CD4-positive, alpha-beta memory T cell (primary cell): Measurements from ENCODE around the gene ICAM1. TPM values are rescaled to one million over a fixed set of nuclear protein-coding genes. Genes with fewer than 3 reads are reported as not detected.
"Not testable (repeated sequence)": the region's sequence is repeated elsewhere in the genome, so short reads cannot be mapped to it uniquely, and the experiment has no call there.

Experiments
- CTCF ChIA-PET: fragments of 350-600 bp; sonication (Branson Sonifier 250); formaldehyde crosslinking; loops from one replicate; lab custom pipeline; 2021; ENCODE audit warnings: inconsistent platforms; ENCODE audit not compliant: partially characterized antibody; lab: Charles Lee
- POLR2A ChIA-PET: fragments of 350-600 bp; sonication (Branson Sonifier 250); formaldehyde crosslinking; loops from one replicate; lab custom pipeline; 2021; ENCODE audit not compliant: partially characterized antibody; lab: Charles Lee
- DNase-seq, 5 donors: peaks; one replicate each; pipeline versions ENCODE4 v3.0.0 to v3.0.0-alpha.2; 2020 to 2022; ENCODE audit warnings: mixed read lengths in 1 of 5
- H3K27ac ChIP-seq: one replicate; pipeline ENCODE4 v1.7.0; 2013; ENCODE audit warnings: low read depth, low read length
- H3K27me3 ChIP-seq: 2 replicates; pipeline ENCODE4 v1.7.0; 2013; ENCODE audit warnings: mild to moderate bottlenecking, low read length, moderate library complexity; ENCODE audit not compliant: insufficient read depth
- H3K36me3 ChIP-seq: 2 replicates; pipeline ENCODE4 v1.7.0; 2013; ENCODE audit warnings: mild to moderate bottlenecking, low read length, moderate library complexity; ENCODE audit not compliant: insufficient read depth
- H3K4me1 ChIP-seq: 2 replicates; pipeline ENCODE4 v1.7.0; 2013; ENCODE audit warnings: mild to moderate bottlenecking, low read length, moderate library complexity; ENCODE audit not compliant: insufficient read depth
- H3K4me3 ChIP-seq, 2 donors: one replicate each; pipeline ENCODE4 v1.7.0; 2013; ENCODE audit warnings: low read length in 2 of 2, mild to moderate bottlenecking in 1 of 2
- H3K9me3 ChIP-seq, 2 donors: one replicate each; pipeline ENCODE4 v1.7.0; 2013; ENCODE audit warnings: low read length in 2 of 2, control low read depth in 1 of 2; ENCODE audit not compliant: control insufficient read depth in 1 of 2
- H3K27ac Mint-ChIP-seq, 7 donors: one replicate each; pipeline ENCODE4 v1.8.0; 2020 to 2021; ENCODE audit warnings: mixed read lengths in 7 of 7, mild to moderate bottlenecking in 6 of 7, inconsistent platforms in 3 of 7, moderate library complexity in 3 of 7
- H3K27me3 Mint-ChIP-seq, 2 donors: one replicate each; pipeline ENCODE4 v1.8.0; 2020 to 2021; ENCODE audit warnings: mixed read lengths in 2 of 2
- H3K36me3 Mint-ChIP-seq, 2 donors: one replicate each; pipeline ENCODE4 v1.8.0; 2020 to 2021; ENCODE audit warnings: mixed read lengths in 2 of 2, inconsistent platforms in 1 of 2, mild to moderate bottlenecking in 1 of 2
- H3K4me1 Mint-ChIP-seq, 4 donors: one replicate each; pipeline ENCODE4 v1.8.0; 2020 to 2021; ENCODE audit warnings: mixed read lengths in 4 of 4, mild to moderate bottlenecking in 1 of 4
- H3K4me3 Mint-ChIP-seq, 8 donors: one replicate each; pipeline ENCODE4 v1.8.0; 2020 to 2021; ENCODE audit warnings: mixed read lengths in 8 of 8, mild to moderate bottlenecking in 7 of 8, moderate library complexity in 6 of 8, inconsistent platforms in 3 of 8
- H3K9me3 Mint-ChIP-seq, 8 donors: one replicate each; pipeline ENCODE4 v1.8.0; 2020 to 2021; ENCODE audit warnings: mixed read lengths in 8 of 8, mild to moderate bottlenecking in 5 of 8, inconsistent platforms in 3 of 8, moderate library complexity in 1 of 8
- intact Hi-C: fragments of 100-400 bp; cut with micrococcal nuclease; formaldehyde crosslinking; loops from one replicate; pipeline ENCODE4 v1.15.1; 2023
- polyA plus RNA-seq, 2 donors: library from polyadenylated mRNA; unstranded; fragments of 300-500 nt; fragmentation: Illumina TruSeq; gene quantifications; one replicate each; pipeline ENCODE4 v1.2.3, GENCODE V29; 2021
- total RNA-seq, 2 experiments: library from RNA; stranded (reverse); gene quantifications; one replicate each; pipeline ENCODE4 v1.2.3, GENCODE V29; 2021

Gene ICAM1
- total and polyA plus RNA-seq, 4 experiments from 2014 or later = 2.5 to 8.2 (median 7.8) TPM

GRCh38 chr19:10271543-10272086 lies 695 bp downstream of the ICAM1 start:
- Histone ChIP-seq H3K9me3 (no peaks in the 10 kb centered on the region), H3K27me3 (no peaks in the 10 kb centered on the region), H3K27ac (peak overlapping the region; percentile 88), H3K36me3 (no peaks in the 10 kb centered on the region), H3K4me1 (peaks cover 34% of the 10 kb centered on the region), H3K4me3 (peak overlapping the region; percentile 23 to 82)
- CTCF ChIA-PET = interaction anchor here (0.7 to 9.8 kb wide), 20 partner anchors 9 to 208 kb away, joined by 3 to 235 read pairs (median 6); partner anchors contain the start of genes CDC37, ICAM5 and TYK2
- POLR2A ChIA-PET = interaction anchor here (0.7 to 4.7 kb wide), 25 partner anchors 8 to 167 kb away, joined by 3 to 111 read pairs (median 6); partner anchors contain the start of genes CDC37, FDX2, ICAM4 and ICAM5
- peak overlapping the region; percentile 91 to 96 (median 95) for H3K27ac Mint-ChIP-seq
- H3K4me3 Mint-ChIP-seq = peak overlapping the region; percentile 81 to 91 (median 86)
- DNase-seq = peak in 3 of 5 donors; percentile 35 to 77 (median 37)
- no peaks in the 10 kb centered on the region for H3K27me3 Mint-ChIP-seq
- H3K9me3 Mint-ChIP-seq = no peaks in the 10 kb centered on the region
- peaks cover 0 to 16% of the 10 kb centered on the region in 2 donors for H3K36me3 Mint-ChIP-seq
- H3K4me1 Mint-ChIP-seq = peaks cover 9 to 42% (median 24%) of the 10 kb centered on the region in 4 donors
- intact Hi-C loops = loop anchor here (1.0 to 2.0 kb wide), 3 partner anchors 17 to 109 kb away; partner anchors contain the start of genes ICAM5, RAVER1 and TYK2

GRCh38 chr19:10274589-10274988 lies 3.7 kb downstream of the ICAM1 start:
- ChIA-PET POLR2A (interaction anchor here (0.7 to 1.1 kb wide), 2 partner anchors 118 to 129 kb away, joined by 3 read pairs; partner anchors contain the start of gene CDC37), CTCF (interaction anchor here (1.3 kb wide), 1 partner anchor 106 kb away, joined by 4 read pairs; the partner anchor contains the start of gene TYK2)
- no peaks in the 10 kb centered on the region for H3K36me3 ChIP-seq
- no peak overlapping the region for H3K27ac ChIP-seq
- intact Hi-C loops = no loop called here
- no peaks in the 10 kb centered on the region for H3K27me3 ChIP-seq
- Mint-ChIP-seq H3K9me3 (no peaks in the 10 kb centered on the region), H3K27ac (peak overlapping the region in 2 of 7 donors; percentile 24 to 90), H3K4me1 (peaks cover 10 to 40% (median 25%) of the 10 kb centered on the region in 4 donors), H3K27me3 (no peaks in the 10 kb centered on the region), H3K36me3 (peaks cover 4 to 33% of the 10 kb centered on the region in 2 donors), H3K4me3 (peak overlapping the region in 1 of 8 donors; percentile 31)
- no peak overlapping the region for H3K4me3 ChIP-seq
- DNase-seq = no peak
- no peaks in the 10 kb centered on the region for H3K9me3 ChIP-seq
- H3K4me1 ChIP-seq = peaks cover 33% of the 10 kb centered on the region

GRCh38 chr19:10277795-10278589 lies 7.1 kb downstream of the ICAM1 start:
- Mint-ChIP-seq H3K9me3 (no peaks in the 10 kb centered on the region), H3K4me1 (peaks cover 6 to 14% (median 8%) of the 10 kb centered on the region in 4 donors), H3K27me3 (no peaks in the 10 kb centered on the region), H3K27ac (peak overlapping the region in 2 of 7 donors; percentile 35 to 77), H3K36me3 (peaks cover 9 to 35% of the 10 kb centered on the region in 2 donors), H3K4me3 (no peak overlapping the region)
- Histone ChIP-seq H3K9me3 (no peaks in the 10 kb centered on the region), H3K4me1 (no peaks in the 10 kb centered on the region), H3K27me3 (no peaks in the 10 kb centered on the region), H3K36me3 (peaks cover under 1% of the 10 kb centered on the region), H3K27ac (no peak overlapping the region), H3K4me3 (no peak overlapping the region)
- ChIA-PET POLR2A (interaction anchor here (1.9 to 2.2 kb wide), 2 partner anchors 8 to 12 kb away, joined by 8 to 9 read pairs; partner anchors contain the start of gene ICAM5), CTCF (interaction anchor here (0.8 to 1.6 kb wide), 4 partner anchors 8 to 111 kb away, joined by 3 to 6 read pairs (median 4); no protein-coding TSS in a partner anchor)
- no peak for DNase-seq
- intact Hi-C loops = no loop called here

GRCh38 chr19:10278935-10279334 lies 8.0 kb downstream of the ICAM1 start:
- intact Hi-C loops = no loop called here
- peaks cover 5 to 11% (median 8%) of the 10 kb centered on the region in 4 donors for H3K4me1 Mint-ChIP-seq
- no peak overlapping the region for H3K27ac ChIP-seq
- ChIA-PET CTCF (interaction anchor here (0.8 to 2.0 kb wide), 4 partner anchors 9 to 113 kb away, joined by 3 to 6 read pairs (median 5); no protein-coding TSS in a partner anchor), POLR2A (interaction anchor here (1.5 to 2.2 kb wide), 3 partner anchors 8 to 11 kb away, joined by 7 to 9 read pairs (median 8); partner anchors contain the start of genes ICAM1 and ICAM5)
- peak overlapping the region in 2 of 7 donors; percentile 81 to 89 for H3K27ac Mint-ChIP-seq
- no peaks in the 10 kb centered on the region for H3K27me3 Mint-ChIP-seq
- no peak for DNase-seq
- no peaks in the 10 kb centered on the region for H3K9me3 Mint-ChIP-seq
- no peaks in the 10 kb centered on the region for H3K9me3 ChIP-seq
- H3K36me3 Mint-ChIP-seq = peaks cover 9 to 40% of the 10 kb centered on the region in 2 donors
- peaks cover 3% of the 10 kb centered on the region for H3K36me3 ChIP-seq
- H3K4me1 ChIP-seq = no peaks in the 10 kb centered on the region
- no peak overlapping the region for H3K4me3 ChIP-seq
- no peaks in the 10 kb centered on the region for H3K27me3 ChIP-seq
- no peak overlapping the region for H3K4me3 Mint-ChIP-seq

GRCh38 chr19:10279737-10280442 lies 9.0 kb downstream of the ICAM1 start:
- no peak for DNase-seq

GRCh38 chr19:10282043-10282442 lies 11.1 kb downstream of the ICAM1 start:
- CTCF ChIA-PET = interaction anchor here (0.7 kb wide), 1 partner anchor 221 kb away, joined by 6 read pairs; the partner anchor contains the start of gene KEAP1
- H3K27ac Mint-ChIP-seq, H3K4me3 ChIP-seq, H3K27me3 ChIP-seq, H3K27ac ChIP-seq, H3K9me3 Mint-ChIP-seq, intact Hi-C loops, H3K9me3 ChIP-seq, DNase-seq, H3K27me3 Mint-ChIP-seq, H3K4me3 Mint-ChIP-seq: not testable (repeated sequence)
- POLR2A ChIA-PET = interaction anchor here (1.4 kb wide), 1 partner anchor 98 kb away, joined by 4 read pairs; the partner anchor contains the start of gene TYK2
- Histone ChIP-seq H3K4me1 (peaks cover 16% of the 10 kb centered on the region), H3K36me3 (peaks cover 24% of the 10 kb centered on the region)
- Mint-ChIP-seq H3K36me3 (peaks cover 25 to 44% of the 10 kb centered on the region in 2 donors), H3K4me1 (peaks cover 11 to 32% (median 20%) of the 10 kb centered on the region in 4 donors)

More at GRCh38 chr19:10279737-10280442, 9.0 kb downstream of the ICAM1 start:
- H3K27ac Mint-ChIP-seq = peak overlapping the region in 2 of 7 donors; percentile 20 to 70
- Histone ChIP-seq H3K4me1 (no peaks in the 10 kb centered on the region), H3K27me3 (no peaks in the 10 kb centered on the region), H3K36me3 (peaks cover 12% of the 10 kb centered on the region), H3K4me3 (no peak overlapping the region), H3K27ac (no peak overlapping the region), H3K9me3 (no peaks in the 10 kb centered on the region)
- ChIA-PET CTCF (interaction anchor here (0.8 to 2.3 kb wide), 5 partner anchors 9 to 125 kb away, joined by 3 to 25 read pairs (median 6); partner anchors contain the start of gene ICAM1), POLR2A (interaction anchor here (0.8 to 2.2 kb wide), 4 partner anchors 9 to 61 kb away, joined by 3 to 9 read pairs (median 6); partner anchors contain the start of genes ICAM1 and ICAM5)
- no peak overlapping the region for H3K4me3 Mint-ChIP-seq
- peaks cover 13 to 36% of the 10 kb centered on the region in 2 donors for H3K36me3 Mint-ChIP-seq
- intact Hi-C loops = no loop called here
- H3K27me3 Mint-ChIP-seq = no peaks in the 10 kb centered on the region
- H3K4me1 Mint-ChIP-seq = peaks cover 2 to 10% (median 7%) of the 10 kb centered on the region in 4 donors
- no peaks in the 10 kb centered on the region for H3K9me3 Mint-ChIP-seq
